ENCODE measurements around the gene C2.
A peak's percentile ranks its signal among the peaks of the same experiment; 100 is the strongest.

C2 gene

GRCh38 chr6:31948753-31949413 lies 21.4 kb downstream of the C2 start:
- no peak for DNase-seq (ENCODE audit: low read depth, low spot score)
- no peak overlapping the region for H3K4me3 ChIP-seq (ENCODE audit: low read length)

- H3K4me3 ChIP-seq (ENCODE audit: low read length) = no peak overlapping the region
- no peak for DNase-seq (ENCODE audit: low read depth, low spot score)
Measured at GRCh38 chr6:31949926-31950548, 22.5 kb downstream of the C2 start.

GRCh38 chr6:31952140-31952805 lies 24.8 kb downstream of the C2 start:
- DNase-seq (ENCODE audit: low read depth, low spot score) = no peak
- no peak overlapping the region for H3K4me3 ChIP-seq (ENCODE audit: low read length)

GRCh38 chr6:31952890-31953289 lies 25.4 kb downstream of the C2 start:
- DNase-seq (ENCODE audit: low read depth, low spot score) = no peak
- H3K4me3 ChIP-seq (ENCODE audit: low read length) = no peak overlapping the region

GRCh38 chr6:31954511-31954910 lies 27.0 kb downstream of the C2 start:
- no peak overlapping the region for H3K4me3 ChIP-seq (ENCODE audit: low read length)
- DNase-seq (ENCODE audit: low read depth, low spot score) = no peak

- no peak overlapping the region for H3K4me3 ChIP-seq (ENCODE audit: low read length)
- DNase-seq (ENCODE audit: low read depth, low spot score) = no peak
Measured at GRCh38 chr6:31956796-31957195, 29.3 kb downstream of the C2 start.

- DNase-seq (ENCODE audit: low read depth, low spot score) = no peak
Measured at GRCh38 chr6:31958412-31958740, 30.9 kb downstream of the C2 start.

GRCh38 chr6:31958741-31959739 lies 31.5 kb downstream of the C2 start, which contains the start of the genes NELFE and SKIC2:
NELFE (minus strand) TSS chr6:31958971; CDS start chr6:31958446, 525 bp downstream.
SKIC2 (plus strand) TSS chr6:31959175; CDS start chr6:31959193, 18 bp downstream.
- H3K4me3 ChIP-seq (ENCODE audit: low read length) = peak within 1 kb of the TSS; percentile 99
- peak; percentile 96 for DNase-seq (ENCODE audit: low read depth, low spot score)

More at GRCh38 chr6:31958412-31958740, 30.9 kb downstream of the C2 start:
- peak overlapping the region; percentile 99 for H3K4me3 ChIP-seq (ENCODE audit: low read length)

- no peak overlapping the region for H3K4me3 ChIP-seq (ENCODE audit: low read length)
- DNase-seq (ENCODE audit: low read depth, low spot score) = no peak
Measured at GRCh38 chr6:31961616-31962015, 34.1 kb downstream of the C2 start.

GRCh38 chr6:31963921-31964320 lies 36.4 kb downstream of the C2 start:
- no peak for DNase-seq (ENCODE audit: low read depth, low spot score)
- no peak overlapping the region for H3K4me3 ChIP-seq (ENCODE audit: low read length)

- no peak for DNase-seq (ENCODE audit: low read depth, low spot score)
- H3K4me3 ChIP-seq (ENCODE audit: low read length) = no peak overlapping the region
Measured at GRCh38 chr6:31965700-31966099, 38.2 kb downstream of the C2 start.

- no peak overlapping the region for H3K4me3 ChIP-seq (ENCODE audit: low read length)
Measured at GRCh38 chr6:31966506-31966905, 39.0 kb downstream of the C2 start.

GRCh38 chr6:31966997-31967925 lies 39.7 kb downstream of the C2 start:
- no peak overlapping the region for H3K4me3 ChIP-seq (ENCODE audit: low read length)
- DNase-seq (ENCODE audit: low read depth, low spot score) = no peak

More at GRCh38 chr6:31966506-31966905, 39.0 kb downstream of the C2 start:
- DNase-seq (ENCODE audit: low read depth, low spot score) = no peak

- DNase-seq (ENCODE audit: low read depth, low spot score) = no peak
- no peak overlapping the region for H3K4me3 ChIP-seq (ENCODE audit: low read length)
Measured at GRCh38 chr6:31967926-31968320, 40.4 kb downstream of the C2 start.

- DNase-seq (ENCODE audit: low read depth, low spot score) = no peak
- H3K4me3 ChIP-seq (ENCODE audit: low read length) = no peak overlapping the region
Measured at GRCh38 chr6:31968326-31968725, 40.8 kb downstream of the C2 start.

GRCh38 chr6:31968791-31969711 lies 41.5 kb downstream of the C2 start:
- no peak overlapping the region for H3K4me3 ChIP-seq (ENCODE audit: low read length)

More at GRCh38 chr6:31968791-31969711, 41.5 kb downstream of the C2 start:
- DNase-seq (ENCODE audit: low read depth, low spot score) = no peak

All from Jurkat, Clone E6-1 (cell line).